GM18526 (cell line): ENCODE data around the gene CDK16.

Experiments used
- POLR2A ChIP-seq: IDR thresholded peaks from 3 replicates; pipeline ENCODE4 v1.6.1; 2011; ENCODE audit not compliant: insufficient read length; ENCODE audit errors: extremely low read depth

CDK16 gene

DNA sequence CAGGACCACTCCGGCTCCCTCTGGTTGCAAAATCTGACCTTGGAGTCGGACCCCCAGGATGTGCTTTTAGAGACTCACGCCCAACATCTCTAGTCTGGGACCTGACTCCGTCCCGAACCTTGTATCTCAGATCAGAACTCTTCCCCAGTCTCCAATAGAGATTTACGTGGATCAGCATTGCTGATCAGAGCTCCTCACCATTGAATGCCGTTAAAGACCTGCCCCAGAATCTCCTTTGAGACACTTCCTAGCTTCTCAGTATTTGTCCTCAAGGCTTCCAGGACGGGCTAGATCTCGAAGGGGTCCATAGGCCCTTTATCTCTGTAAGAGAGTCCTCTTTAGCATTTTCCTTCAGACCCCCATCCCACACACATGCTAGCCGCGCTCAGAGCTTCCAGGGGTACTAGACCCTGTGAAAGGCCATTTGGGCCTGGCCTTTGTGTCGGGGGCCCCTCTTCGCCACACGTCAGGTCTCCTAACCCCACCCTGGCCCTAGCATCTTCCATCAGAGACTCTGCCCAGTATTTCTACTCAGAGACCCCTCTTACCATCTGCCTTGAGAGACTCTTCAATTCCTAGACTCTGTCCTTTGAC lies 24.2 kb upstream of the CDK16 start:
- TF ChIP-seq POLR2A, result no peak

DNA sequence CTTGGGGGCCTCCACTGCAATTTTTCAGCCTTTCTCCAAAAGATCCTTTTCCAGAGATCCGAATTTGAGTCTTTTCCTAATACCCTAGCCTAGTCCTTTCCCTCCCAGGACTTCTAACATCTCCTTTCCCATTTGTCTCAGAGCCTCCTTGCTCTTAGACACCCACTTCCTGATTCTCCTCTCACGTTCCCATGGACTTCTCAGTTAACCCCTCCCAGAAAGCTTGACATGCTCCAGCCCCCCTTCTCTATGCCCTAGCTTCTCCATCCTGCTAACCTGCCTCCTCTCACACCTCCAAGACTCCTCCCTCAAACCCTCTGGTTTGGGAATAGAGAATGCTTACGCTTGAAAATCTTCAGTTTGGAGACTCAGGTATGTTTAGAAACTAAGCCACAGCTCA lies 22.4 kb upstream of the CDK16 start:
- TF ChIP-seq POLR2A, result no peak

DNA sequence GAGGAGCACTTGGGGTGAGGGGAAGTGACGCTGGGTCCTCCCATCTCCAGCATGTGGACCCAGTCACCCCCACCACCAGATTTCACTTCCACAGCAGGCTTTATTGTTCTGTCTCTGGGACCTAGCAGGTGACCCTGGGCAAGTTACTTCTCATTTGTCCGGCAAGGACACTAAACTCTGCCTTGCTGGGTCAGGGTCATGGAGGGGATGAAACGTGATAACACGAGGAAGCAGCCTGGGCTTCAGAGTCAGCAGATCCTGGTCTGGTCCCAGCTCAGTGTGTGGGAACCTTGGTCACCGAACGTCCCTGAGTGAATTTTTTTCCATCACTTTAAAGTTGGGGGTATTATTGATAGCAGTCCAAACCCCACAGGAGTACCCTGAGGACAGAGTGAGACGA lies 21.0 kb upstream of the CDK16 start:
- no peak for TF ChIP-seq POLR2A

DNA sequence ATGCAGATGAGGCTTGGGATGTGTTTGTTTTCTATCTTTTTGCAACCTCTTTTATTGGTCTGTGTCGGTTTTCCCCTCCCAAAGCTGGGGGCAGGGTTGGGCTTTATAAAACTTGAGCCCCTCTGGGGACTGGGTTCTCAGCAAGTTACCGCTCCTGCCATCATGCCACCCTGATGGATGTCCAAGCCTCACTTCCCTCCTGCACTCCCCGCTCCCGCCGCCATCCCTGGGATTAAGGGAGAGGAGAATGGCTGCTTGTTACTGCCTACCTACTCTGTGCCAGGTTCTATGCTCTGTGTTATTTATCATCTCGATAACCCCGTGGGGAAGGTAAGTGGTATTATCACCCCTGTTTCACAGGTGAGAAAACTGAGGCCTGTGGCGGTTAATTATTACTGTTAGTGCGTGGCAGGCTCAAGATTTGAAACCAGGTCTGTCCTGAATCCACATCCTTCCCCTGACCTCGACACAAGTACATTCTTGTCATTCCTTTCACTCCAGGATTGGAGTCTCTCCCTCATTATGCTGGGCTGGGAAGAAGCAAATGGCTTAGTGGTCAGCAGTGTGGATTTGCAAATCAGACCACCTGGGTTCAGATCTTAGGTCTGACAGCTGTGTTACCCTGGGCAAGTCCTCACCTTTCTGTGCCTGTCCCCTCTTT lies 20.3 kb upstream of the CDK16 start:
- no peak for TF ChIP-seq POLR2A

DNA sequence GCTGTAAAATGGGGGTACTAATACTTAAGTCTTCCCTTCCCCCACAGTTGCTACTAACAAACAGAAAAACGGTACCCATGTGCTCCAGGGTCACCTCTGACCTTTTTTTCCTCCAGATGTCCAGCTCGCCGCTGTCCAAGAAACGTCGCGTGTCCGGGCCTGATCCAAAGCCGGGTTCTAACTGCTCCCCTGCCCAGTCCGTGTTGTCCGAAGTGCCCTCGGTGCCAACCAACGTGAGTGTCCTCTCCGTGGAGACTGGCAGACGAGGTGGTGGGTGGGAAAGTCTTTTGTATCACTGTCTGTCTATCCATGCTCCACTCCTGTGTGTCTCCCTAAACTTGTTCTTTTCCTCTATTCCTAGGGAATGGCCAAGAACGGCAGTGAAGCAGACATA lies 19.8 kb upstream of the CDK16 start:
- no peak for TF ChIP-seq POLR2A

DNA sequence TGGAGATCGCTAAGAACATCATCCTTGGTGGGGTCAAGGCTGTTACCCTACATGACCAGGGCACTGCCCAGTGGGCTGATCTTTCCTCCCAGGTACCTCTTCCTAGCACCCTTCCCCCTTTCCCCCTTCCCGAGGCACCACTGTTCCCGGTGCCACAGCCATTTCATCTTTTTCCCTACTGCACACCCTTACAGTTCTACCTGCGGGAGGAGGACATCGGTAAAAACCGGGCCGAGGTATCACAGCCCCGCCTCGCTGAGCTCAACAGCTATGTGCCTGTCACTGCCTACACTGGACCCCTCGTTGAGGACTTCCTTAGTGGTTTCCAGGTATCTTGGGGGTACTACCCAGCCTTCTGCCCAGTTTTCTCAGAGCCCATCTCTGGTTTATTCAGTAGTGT lies 19.2 kb upstream of the CDK16 start:
- TF ChIP-seq POLR2A, result no peak

DNA sequence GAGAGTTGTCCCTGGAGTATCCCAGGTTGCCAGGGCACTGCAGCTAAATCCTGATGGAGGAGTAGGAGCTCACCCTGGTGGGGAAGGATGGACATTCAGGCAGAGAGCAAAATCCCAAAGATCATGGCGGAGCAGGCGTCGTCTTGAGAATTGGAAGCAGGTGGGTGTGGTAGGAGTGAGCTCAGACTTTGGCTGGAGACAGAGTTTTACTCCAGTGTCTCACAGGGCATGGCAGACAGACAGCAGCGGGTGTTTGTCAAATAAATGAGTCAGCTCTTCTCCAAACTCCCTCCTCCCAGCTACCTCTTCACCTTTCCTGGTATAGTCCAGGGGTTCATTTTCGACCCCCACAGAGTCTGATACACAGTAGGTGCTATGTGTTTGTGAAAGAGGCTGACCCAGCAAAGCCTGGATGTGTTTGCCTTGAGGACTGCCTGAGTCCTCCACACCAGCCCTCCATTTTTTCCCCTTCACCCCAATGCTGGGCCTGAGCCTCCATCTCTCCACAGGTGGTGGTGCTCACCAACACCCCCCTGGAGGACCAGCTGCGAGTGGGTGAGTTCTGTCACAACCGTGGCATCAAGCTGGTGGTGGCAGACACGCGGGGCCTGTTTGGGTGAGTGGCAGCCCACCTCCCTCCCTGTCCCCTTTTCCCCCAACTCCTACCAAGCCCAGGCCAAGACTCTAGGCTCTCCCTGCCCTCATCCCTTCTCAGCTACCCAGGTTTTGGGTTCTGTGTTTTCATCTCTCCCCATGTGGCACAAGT lies 17.9 kb upstream of the CDK16 start:
- no peak for TF ChIP-seq POLR2A

DNA sequence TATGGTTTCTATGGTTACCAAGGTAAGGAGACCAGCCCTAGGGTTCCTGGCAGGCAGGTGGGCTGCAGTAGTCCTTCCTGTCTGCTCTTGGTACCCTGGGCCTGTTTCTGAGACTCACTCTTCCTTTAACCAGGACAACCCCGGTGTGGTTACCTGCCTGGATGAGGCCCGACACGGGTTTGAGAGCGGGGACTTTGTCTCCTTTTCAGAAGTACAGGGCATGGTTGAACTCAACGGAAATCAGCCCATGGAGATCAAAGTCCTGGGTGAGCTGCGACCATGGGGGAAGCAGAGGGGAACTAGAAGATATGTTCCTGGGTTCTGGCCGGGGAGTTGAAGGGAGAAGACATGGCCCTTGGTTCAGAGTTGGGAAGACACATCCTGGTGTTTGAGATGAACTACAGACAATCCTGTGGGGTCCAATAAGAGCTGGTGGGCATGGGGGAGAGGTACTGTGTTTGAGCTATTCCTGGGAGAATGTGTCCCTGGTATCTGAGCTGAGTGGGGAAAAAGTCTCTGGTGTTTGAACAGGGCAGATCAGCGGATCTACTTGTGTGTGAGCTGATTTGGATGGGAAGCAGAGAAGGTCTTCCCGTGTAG lies 17.0 kb upstream of the CDK16 start:
- TF ChIP-seq POLR2A, result no peak

DNA sequence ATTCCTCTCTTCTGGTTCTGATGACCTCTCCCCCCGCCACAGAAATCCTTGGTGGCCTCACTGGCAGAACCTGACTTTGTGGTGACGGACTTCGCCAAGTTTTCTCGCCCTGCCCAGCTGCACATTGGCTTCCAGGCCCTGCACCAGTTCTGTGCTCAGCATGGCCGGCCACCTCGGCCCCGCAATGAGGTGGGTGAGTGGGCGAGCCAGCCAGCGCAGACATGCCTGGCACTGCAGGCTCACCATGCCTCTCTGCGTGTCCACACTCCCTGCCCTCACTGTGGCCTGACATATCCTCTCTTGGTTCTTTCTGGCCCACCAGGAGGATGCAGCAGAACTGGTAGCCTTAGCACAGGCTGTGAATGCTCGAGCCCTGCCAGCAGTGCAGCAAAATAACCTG lies 16.2 kb upstream of the CDK16 start:
- no peak for TF ChIP-seq POLR2A

DNA sequence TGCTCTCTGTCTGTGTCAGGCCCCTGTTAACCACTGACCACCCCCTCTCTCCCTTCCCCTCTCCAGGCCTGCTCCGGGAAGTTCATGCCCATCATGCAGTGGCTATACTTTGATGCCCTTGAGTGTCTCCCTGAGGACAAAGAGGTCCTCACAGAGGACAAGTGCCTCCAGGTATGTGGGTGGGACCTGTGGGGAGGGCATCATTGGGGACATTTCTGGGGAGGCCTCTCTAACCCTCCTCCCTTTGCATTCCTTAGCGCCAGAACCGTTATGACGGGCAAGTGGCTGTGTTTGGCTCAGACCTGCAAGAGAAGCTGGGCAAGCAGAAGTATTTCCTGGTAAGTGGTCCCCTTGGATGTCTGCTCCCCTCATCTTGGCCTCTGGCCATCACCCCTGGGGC lies 15.6 kb upstream of the CDK16 start:
- no peak for TF ChIP-seq POLR2A

DNA sequence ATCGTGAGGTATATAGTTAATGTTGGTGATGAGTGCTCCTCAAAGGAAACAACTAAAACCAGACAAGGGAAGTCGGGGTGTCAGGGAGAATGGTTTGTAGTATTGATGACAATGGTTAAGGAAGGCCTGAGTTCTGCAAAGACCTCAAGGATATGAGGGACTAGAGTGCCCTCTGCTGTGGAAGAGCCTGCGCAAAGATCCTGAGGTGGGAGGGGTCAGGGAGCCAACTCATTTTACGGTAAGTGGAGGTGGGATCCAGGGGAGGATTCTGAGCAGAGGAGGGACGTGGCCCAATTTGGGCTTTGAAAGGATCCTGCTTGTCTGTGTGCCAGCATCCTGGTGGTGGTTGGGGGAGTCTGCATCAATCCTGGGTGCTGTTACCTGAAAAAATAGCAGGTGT lies 13.5 kb upstream of the CDK16 start:
- no peak for TF ChIP-seq POLR2A

DNA sequence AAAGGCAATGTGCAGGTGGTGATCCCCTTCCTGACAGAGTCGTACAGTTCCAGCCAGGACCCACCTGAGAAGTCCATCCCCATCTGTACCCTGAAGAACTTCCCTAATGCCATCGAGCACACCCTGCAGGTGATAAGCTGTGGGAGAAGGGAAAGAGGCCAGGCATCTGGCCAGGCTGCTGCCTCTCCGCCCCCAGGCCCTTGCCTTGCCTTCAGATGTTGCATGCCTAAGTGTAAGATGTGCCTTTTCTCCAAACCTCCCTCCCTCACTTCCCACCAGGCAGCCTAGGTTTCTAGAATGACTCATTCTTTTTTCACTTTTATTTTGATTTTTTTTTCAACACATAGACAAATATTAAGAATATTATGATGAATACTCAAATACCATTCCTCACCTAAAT lies 12.2 kb upstream of the CDK16 start:
- TF ChIP-seq POLR2A, result no peak

DNA sequence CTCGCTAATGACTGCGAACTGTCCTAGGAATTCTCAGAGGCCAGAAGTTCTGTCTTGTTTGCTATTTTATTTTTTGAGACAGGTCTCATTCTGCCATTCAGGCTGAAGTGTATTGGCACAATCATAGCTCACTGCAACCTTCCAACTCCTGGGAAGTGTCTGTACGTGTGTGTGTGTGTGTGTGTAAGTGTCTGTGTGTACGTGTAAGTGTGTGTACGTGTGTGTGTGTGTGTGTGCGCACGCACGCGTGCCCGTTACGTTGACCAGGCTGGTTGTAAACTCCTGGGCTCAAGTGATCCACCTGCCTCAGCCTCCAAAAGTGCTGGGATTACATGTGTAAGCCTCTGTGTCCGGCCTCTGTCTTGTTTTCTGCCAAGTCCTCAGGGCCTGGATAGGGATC lies 10.4 kb upstream of the CDK16 start:
- no peak for TF ChIP-seq POLR2A

DNA sequence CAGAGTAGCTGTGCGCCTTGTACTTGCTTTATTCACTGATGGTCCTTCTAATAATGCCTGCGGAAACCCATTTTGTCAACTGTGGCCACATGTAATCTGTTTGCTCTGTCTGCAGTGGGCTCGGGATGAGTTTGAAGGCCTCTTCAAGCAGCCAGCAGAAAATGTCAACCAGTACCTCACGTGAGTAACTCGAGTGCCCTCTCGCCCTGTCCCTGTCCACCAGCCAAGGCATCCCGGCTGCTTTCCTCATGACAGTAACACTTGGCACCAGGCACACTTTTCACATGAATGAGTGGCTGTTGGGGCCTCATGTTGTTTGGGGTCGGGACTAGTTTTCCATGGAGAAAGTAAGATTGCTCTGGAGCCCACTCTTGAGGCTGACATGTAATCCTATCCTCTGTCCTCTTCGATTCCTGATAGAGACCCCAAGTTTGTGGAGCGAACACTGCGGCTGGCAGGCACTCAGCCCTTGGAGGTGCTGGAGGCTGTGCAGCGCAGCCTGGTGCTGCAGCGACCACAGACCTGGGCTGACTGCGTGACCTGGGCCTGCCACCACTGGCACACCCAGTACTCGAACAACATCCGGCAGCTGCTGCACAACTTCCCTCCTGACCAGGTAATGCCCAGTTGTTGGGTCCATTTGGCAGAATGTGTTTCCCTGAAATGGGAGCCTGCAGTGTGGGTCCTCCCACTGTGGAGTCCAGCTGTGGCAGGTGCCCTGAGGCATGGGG lies 8.8 kb upstream of the CDK16 start:
- TF ChIP-seq POLR2A, result no peak

DNA sequence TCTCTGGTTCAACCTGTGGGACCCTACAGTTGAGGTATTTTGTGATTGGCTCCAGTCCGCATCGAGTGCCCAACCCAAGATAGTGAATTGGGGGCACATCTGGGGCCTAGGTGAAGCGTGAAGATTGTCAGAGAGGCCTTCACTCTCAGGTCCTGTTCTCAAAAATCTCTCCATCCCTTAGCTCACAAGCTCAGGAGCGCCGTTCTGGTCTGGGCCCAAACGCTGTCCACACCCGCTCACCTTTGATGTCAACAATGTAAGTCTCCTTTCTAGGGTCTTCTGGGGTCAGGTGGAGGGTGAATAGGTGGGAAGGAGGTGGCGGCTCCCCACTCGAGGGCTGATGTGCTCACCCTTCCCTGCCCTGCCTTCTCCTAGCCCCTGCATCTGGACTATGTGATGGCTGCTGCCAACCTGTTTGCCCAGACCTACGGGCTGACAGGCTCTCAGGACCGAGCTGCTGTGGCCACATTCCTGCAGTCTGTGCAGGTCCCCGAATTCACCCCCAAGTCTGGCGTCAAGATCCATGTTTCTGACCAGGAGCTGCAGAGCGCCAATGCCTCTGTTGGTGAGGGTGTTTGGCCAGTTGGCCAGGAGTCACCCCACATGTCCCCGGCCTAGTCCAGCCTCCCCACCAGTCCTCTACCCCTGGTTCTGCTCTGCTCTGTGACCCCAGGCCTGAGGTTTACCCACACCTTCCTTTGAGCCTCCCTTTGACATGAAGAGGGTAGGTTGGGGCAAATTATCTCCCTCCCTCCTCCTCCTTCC lies 7.6 kb upstream of the CDK16 start:
- no peak for TF ChIP-seq POLR2A
